Small intestine (tissue), 7 donors: Measurements from ENCODE around the gene CTSL. TPM values are rescaled to one million over a fixed set of nuclear protein-coding genes. Genes with fewer than 3 reads are reported as not detected.

Source experiments
- DNase-seq, 2 donors: peaks; one replicate each; pipeline versions ENCODE4 v3.0.0 to v3.0.0-alpha.2; 2013
- FAIRE-seq: peaks from 2 replicates; lab custom pipeline; 2012; peaks lifted over from hg19 to GRCh38; lab: Jason Lieb, UNC
- H3K27ac ChIP-seq, 3 donors: one replicate each; pipeline ENCODE4 v1.5.1; 2013; ENCODE audit warnings: low read length in 2 of 3, mild to moderate bottlenecking in 2 of 3, control low read depth in 1 of 3, inconsistent platforms in 1 of 3, low read depth in 1 of 3, moderate library complexity in 1 of 3
- H3K27me3 ChIP-seq, 3 donors: one replicate each; pipeline ENCODE4 v1.6.1; 2013; ENCODE audit warnings: low read length in 3 of 3, inconsistent platforms in 1 of 3; ENCODE audit not compliant: control insufficient read depth in 3 of 3, insufficient read depth in 3 of 3
- H3K36me3 ChIP-seq, 3 donors: one replicate each; pipeline ENCODE4 v1.6.1; 2013; ENCODE audit warnings: low read length in 3 of 3, inconsistent platforms in 1 of 3, low read depth in 1 of 3, mild to moderate bottlenecking in 1 of 3, moderate library complexity in 1 of 3; ENCODE audit not compliant: control insufficient read depth in 3 of 3, insufficient read depth in 2 of 3
- H3K4me1 ChIP-seq, 3 donors: one replicate each; pipeline ENCODE4 v1.6.1; 2013; ENCODE audit warnings: low read length in 2 of 3, inconsistent platforms in 1 of 3, low read depth in 1 of 3, mild to moderate bottlenecking in 1 of 3, moderate library complexity in 1 of 3; ENCODE audit not compliant: control insufficient read depth in 3 of 3, insufficient read depth in 2 of 3
- H3K4me3 ChIP-seq, 3 donors: one replicate each; pipeline ENCODE4 v1.5.1; 2013; ENCODE audit warnings: low read length in 3 of 3, control low read depth in 1 of 3, inconsistent platforms in 1 of 3, low read depth in 1 of 3, mild to moderate bottlenecking in 1 of 3, moderate library complexity in 1 of 3
- H3K9me3 ChIP-seq, 2 donors: one replicate each; pipeline ENCODE4 v1.6.1; 2013; ENCODE audit warnings: low read depth in 1 of 2, low read length in 1 of 2; ENCODE audit not compliant: control insufficient read depth in 2 of 2, insufficient read depth in 1 of 2
- WGBS, 3 donors: extraction: QIAGEN DNeasy Blood & Tissue Kit; methylation state at CpG; one replicate each; pipeline ENCODE4 v1.1.7; 2013; 5-methylcytosine and 5-hydroxymethylcytosine counted together
- polyA plus RNA-seq, 4 donors: library from polyadenylated mRNA; stranded (reverse) in 3 of 4; unstranded in 1 of 4; fragments of 200-250 nt in 3 of 4; fragments of 120-200 nt in 1 of 4; gene quantifications; one replicate each; pipeline versions ENCODE4 v1.2.1 to v1.2.3, GENCODE V29; 2013
- donor health status: healthy with polysubstance abuse.
- donor health status: control.
- donor health status: control.
- donor health status: Bipolar disorder and iron deficiency.
- donor health status: healthy.

Gene CTSL
- polyA plus RNA-seq, 4 donors, result 21.0 to 108 (median 57.1) TPM

DNA sequence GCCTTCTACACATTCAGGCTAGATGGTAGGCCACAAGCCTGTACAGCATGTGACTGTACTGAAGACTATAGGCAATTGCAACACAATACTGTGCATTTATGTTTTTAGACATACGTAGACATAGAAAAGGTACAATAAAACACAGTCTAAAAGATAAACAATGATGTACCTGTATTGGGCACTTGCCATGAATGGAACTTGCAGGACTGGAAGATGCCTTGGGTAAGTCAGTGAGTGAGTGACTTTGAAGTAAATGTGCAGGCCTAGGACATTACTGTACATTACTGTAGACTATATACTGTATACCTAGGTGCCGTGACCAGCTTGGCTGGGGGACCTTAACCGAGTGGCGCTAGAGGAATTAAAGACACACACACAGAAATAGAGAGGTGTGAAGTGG, 53.1 kb downstream of the CTSL start:
- H3K27ac ChIP-seq, result no peak overlapping the region
- no peaks in the 10 kb centered on the region for H3K9me3 ChIP-seq
- no peak for DNase-seq
- H3K27me3 ChIP-seq, result no peaks in the 10 kb centered on the region
- WGBS, 3 donors, result 94% methylated on average over 4 of the region's 4 CpGs
- H3K4me3 ChIP-seq, result no peak overlapping the region
- no peaks in the 10 kb centered on the region for H3K4me1 ChIP-seq
- H3K36me3 ChIP-seq, result no peaks in the 10 kb centered on the region
- no peak for FAIRE-seq

Other genes with a start within 250 kb of the CTSL start
- gene DAPK1, start 228.3 kb upstream of the CTSL start, polyA plus RNA-seq, result 10 to 100 TPM in 2 of 4 donors, 1 to 10 TPM in 2; 6.8 to 21.7 (median 9.6) TPM
- under 1 TPM in 1 of 4 donors, not detected in 3; 0.74 TPM for gene SPATA31E1, start 156.8 kb downstream of the CTSL start, polyA plus RNA-seq
- under 1 TPM in 1 of 4 donors, not detected in 3; 0.13 TPM for gene SPATA31C1, start 191.8 kb downstream of the CTSL start, polyA plus RNA-seq
- 10 to 100 TPM in 1 of 4 donors, 1 to 10 TPM in 3; 4.7 to 15.1 (median 8.3) TPM for gene CDK20, start 248.4 kb downstream of the CTSL start, polyA plus RNA-seq